ENCODE results near the gene MYBPC3. TPM values are rescaled to one million over a fixed set of nuclear protein-coding genes. Genes with fewer than 3 reads are reported as not detected.

The MYBPC3 gene
- total RNA-seq, 1 experiment from 2014 or later, result 0.07 TPM

- no peak for TF ChIP-seq ZNF512 (CRISPR knock-in tag; IDR thresholded peaks at IDR 0.05; ENCODE audit: borderline replicate concordance)
These were observed 62.6 kb downstream of the MYBPC3 start (continued) for GRCh38 chr11:47289856-47290255.

DNA sequence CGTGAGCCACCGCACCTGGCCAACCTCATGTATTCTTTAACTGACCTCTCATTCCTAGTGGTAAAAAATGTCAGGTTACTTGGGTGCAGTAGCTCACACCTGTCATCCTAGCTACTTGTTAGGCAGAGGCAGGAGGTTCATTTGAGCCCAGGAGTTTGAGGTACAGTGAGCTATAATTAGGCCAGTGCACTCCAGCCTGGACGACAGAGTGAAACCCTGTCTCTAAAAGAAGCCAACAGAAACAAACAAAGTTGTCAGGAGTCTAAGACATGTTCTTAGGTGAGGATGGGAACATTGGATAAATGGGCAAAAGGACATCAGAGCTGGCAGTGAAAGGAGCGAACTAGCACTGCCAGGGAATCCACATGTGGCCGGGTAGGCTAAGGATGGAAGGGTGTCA is 64.4 kb downstream of the MYBPC3 start:
- Mint-ChIP-seq H3K4me1 (no peaks in the 10 kb centered on the region), H3K36me3 (peaks cover 78% of the 10 kb centered on the region), H3K4me3 (no peak overlapping the region), H3K27ac (no peak overlapping the region; the same call in 1 of the 2 replicates), H3K9me3 (no peaks in the 10 kb centered on the region), H3K27me3 (ENCODE audit: low read depth) (no peaks in the 10 kb centered on the region)
- DNase-seq (ENCODE audit: low spot score), result no peak
- ChIA-PET POLR2A (no interaction called here), CTCF (interaction anchor here (1.0 kb wide), 1 partner anchor 28 kb away, joined by 3 read pairs; no protein-coding TSS in a partner anchor)
- ATAC-seq, result no peak
- TF ChIP-seq ZNF512 (CRISPR knock-in tag; IDR thresholded peaks at IDR 0.05; ENCODE audit: borderline replicate concordance), result no peak
- no peak for TF ChIP-seq NR3C1 (CRISPR knock-in tag; conservative IDR thresholded peaks at IDR 0.05; ENCODE audit: low read depth)
- TF ChIP-seq ATF1 (CRISPR knock-in tag; IDR thresholded peaks at IDR 0.05), result no peak
- no peak for TF ChIP-seq SOX15 (CRISPR knock-in tag; IDR thresholded peaks at IDR 0.05)
- no peak for TF ChIP-seq ZNF396 (CRISPR knock-in tag; IDR thresholded peaks at IDR 0.05; ENCODE audit: borderline replicate concordance)
- TF ChIP-seq SP1 (CRISPR knock-in tag; conservative IDR thresholded peaks at IDR 0.05), result no peak
- TF ChIP-seq E2F4 (CRISPR knock-in tag; IDR thresholded peaks at IDR 0.05; ENCODE audit: borderline replicate concordance, low read depth), result no peak
- TF ChIP-seq CDX4 (CRISPR knock-in tag; IDR thresholded peaks at IDR 0.05; ENCODE audit: borderline replicate concordance), result no peak
- no peak for TF ChIP-seq ZNF416 (CRISPR knock-in tag; IDR thresholded peaks at IDR 0.05)
- TF ChIP-seq, protein P1, sequence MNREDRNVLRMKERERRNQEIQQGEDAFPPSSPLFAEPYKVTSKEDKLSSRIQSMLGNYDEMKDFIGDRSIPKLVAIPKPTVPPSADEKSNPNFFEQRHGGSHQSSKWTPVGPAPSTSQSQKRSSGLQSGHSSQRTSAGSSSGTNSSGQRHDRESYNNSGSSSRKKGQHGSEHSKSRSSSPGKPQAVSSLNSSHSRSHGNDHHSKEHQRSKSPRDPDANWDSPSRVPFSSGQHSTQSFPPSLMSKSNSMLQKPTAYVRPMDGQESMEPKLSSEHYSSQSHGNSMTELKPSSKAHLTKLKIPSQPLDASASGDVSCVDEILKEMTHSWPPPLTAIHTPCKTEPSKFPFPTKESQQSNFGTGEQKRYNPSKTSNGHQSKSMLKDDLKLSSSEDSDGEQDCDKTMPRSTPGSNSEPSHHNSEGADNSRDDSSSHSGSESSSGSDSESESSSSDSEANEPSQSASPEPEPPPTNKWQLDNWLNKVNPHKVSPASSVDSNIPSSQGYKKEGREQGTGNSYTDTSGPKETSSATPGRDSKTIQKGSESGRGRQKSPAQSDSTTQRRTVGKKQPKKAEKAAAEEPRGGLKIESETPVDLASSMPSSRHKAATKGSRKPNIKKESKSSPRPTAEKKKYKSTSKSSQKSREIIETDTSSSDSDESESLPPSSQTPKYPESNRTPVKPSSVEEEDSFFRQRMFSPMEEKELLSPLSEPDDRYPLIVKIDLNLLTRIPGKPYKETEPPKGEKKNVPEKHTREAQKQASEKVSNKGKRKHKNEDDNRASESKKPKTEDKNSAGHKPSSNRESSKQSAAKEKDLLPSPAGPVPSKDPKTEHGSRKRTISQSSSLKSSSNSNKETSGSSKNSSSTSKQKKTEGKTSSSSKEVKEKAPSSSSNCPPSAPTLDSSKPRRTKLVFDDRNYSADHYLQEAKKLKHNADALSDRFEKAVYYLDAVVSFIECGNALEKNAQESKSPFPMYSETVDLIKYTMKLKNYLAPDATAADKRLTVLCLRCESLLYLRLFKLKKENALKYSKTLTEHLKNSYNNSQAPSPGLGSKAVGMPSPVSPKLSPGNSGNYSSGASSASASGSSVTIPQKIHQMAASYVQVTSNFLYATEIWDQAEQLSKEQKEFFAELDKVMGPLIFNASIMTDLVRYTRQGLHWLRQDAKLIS (CRISPR knock-in tag; IDR thresholded peaks at IDR 0.05; ENCODE audit: borderline replicate concordance), result no peak
- TF ChIP-seq, protein P2, sequence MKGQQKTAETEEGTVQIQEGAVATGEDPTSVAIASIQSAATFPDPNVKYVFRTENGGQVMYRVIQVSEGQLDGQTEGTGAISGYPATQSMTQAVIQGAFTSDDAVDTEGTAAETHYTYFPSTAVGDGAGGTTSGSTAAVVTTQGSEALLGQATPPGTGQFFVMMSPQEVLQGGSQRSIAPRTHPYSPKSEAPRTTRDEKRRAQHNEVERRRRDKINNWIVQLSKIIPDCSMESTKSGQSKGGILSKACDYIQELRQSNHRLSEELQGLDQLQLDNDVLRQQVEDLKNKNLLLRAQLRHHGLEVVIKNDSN (CRISPR knock-in tag; IDR thresholded peaks at IDR 0.05), result no peak
- TF ChIP-seq, protein P3, sequence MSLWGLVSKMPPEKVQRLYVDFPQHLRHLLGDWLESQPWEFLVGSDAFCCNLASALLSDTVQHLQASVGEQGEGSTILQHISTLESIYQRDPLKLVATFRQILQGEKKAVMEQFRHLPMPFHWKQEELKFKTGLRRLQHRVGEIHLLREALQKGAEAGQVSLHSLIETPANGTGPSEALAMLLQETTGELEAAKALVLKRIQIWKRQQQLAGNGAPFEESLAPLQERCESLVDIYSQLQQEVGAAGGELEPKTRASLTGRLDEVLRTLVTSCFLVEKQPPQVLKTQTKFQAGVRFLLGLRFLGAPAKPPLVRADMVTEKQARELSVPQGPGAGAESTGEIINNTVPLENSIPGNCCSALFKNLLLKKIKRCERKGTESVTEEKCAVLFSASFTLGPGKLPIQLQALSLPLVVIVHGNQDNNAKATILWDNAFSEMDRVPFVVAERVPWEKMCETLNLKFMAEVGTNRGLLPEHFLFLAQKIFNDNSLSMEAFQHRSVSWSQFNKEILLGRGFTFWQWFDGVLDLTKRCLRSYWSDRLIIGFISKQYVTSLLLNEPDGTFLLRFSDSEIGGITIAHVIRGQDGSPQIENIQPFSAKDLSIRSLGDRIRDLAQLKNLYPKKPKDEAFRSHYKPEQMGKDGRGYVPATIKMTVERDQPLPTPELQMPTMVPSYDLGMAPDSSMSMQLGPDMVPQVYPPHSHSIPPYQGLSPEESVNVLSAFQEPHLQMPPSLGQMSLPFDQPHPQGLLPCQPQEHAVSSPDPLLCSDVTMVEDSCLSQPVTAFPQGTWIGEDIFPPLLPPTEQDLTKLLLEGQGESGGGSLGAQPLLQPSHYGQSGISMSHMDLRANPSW (CRISPR knock-in tag; conservative IDR thresholded peaks at IDR 0.05; ENCODE audit: low read depth), result no peak
- TF ChIP-seq FOXJ3 (CRISPR knock-in tag; IDR thresholded peaks at IDR 0.05; ENCODE audit: borderline replicate concordance), result no peak
- TF ChIP-seq ZBTB43 (CRISPR knock-in tag; IDR thresholded peaks at IDR 0.05), result no peak

Data from WTC11 (cell line).